NCI-H1930 (cell line): ENCODE measurements around the gene ICE2.
"Not testable (repeated sequence)": the region's sequence is repeated elsewhere in the genome, so short reads cannot be mapped to it uniquely, and the experiment has no call there.

Experiments
- DNase-seq, 2 experiments: peaks; one replicate each; lab custom pipeline; 2025; lab: John Stamatoyannopoulos, UW

Gene ICE2

GRCh38 chr15:60406513-60407414 is 72.2 kb downstream of the ICE2 start:
- DNase-seq = no peak

GRCh38 chr15:60405399-60405798 is 73.5 kb downstream of the ICE2 start:
- DNase-seq = no peak

- DNase-seq = not testable (repeated sequence)
Observed at GRCh38 chr15:60404351-60404750, 74.6 kb downstream of the ICE2 start.

DNA sequence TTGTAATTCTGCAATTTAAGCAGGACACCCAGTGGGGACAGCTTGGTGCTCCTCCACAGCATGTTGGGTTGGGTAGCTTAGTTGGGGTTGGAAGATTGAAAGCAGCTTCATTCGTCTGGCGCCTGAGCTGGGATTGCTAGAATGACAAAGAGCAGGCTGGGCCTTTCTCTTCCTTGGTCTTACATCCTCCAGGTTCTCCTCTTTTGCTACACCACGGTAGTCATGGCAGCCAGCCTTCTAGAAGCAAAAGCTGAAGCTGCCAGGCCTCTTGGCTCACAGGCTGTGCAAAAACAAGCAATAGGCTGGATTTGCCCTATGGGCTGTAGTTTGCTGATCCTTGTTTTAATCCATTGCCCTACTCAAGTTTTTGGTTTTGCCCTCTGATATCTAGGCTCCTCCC is 78.0 kb downstream of the ICE2 start:
- no peak for DNase-seq

- DNase-seq = no peak
Observed at GRCh38 chr15:60399931-60400330, 79.0 kb downstream of the ICE2 start.

DNA sequence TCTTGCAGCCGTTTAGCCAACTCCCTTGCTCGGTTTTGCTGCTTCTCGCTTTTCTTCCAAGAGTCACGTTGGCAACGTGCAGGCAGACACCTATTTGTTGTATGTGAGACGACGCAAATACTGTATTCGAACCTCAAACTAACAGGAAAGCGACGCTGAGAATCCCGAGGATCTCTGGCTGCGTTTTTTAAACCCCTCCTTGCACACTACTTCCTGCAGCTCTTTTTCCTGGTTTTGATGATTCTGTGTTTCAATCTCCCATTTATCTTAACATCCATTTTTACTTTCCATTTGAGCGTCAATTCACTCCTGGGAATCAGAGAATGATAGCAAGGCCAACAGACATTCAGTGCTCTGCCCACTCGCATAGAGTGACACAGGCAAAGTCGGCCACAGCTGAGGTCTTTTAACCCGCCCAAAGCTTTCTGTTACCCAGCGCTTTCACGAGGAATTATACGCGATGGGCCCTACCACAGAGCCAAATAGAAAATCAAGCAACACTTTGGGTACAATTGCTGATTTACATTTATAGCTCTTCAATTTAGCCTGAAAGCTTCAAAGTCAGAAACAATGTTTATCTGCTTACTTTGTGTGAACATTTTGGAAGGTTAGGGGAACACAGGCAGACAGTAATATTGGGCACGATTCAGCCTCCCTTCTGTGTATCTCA is 79.6 kb downstream of the ICE2 start:
- DNase-seq = no peak

DNA sequence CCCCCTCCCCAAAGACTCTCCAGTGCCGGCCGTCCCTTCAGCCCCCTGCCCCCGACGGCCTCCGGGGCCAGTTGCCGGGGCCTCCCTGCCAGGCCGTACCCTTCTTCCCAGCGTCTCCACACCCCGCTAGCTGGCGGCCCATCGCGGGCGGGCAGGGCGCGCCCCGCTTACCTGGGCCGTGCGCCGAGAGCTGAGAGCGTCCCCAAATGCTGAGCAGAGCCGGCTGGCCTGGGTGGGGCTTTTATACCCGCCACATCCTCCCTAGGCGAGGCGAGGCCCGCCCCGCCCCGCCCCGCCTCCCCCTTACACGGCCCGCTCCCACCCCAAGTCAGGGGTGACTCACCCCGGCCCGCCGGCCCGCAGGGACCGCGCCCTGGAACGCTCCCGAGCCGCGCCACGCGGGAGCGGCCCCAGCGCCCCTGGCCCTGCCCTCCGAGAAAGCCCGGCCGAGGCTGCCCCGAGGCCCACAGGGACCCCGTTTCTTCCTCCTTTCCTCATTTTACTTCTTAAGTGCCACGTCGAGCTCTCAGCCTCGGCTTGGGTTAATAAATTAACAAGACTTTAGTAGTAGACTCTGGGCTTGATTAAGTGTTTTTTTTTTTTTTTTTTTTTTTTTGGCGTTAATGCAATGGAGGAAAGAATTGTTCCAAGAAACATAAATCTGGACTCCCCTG is 81.0 kb downstream of the ICE2 start, which contains the start of gene ANXA2:
TSS of gene ANXA2 (minus strand) at position 215 of the 674 bp plus-strand sequence. CDS start 11,911 bp downstream, outside the sequence.
- DNase-seq = peak in 1 of 2 experiments; percentile 28

DNA sequence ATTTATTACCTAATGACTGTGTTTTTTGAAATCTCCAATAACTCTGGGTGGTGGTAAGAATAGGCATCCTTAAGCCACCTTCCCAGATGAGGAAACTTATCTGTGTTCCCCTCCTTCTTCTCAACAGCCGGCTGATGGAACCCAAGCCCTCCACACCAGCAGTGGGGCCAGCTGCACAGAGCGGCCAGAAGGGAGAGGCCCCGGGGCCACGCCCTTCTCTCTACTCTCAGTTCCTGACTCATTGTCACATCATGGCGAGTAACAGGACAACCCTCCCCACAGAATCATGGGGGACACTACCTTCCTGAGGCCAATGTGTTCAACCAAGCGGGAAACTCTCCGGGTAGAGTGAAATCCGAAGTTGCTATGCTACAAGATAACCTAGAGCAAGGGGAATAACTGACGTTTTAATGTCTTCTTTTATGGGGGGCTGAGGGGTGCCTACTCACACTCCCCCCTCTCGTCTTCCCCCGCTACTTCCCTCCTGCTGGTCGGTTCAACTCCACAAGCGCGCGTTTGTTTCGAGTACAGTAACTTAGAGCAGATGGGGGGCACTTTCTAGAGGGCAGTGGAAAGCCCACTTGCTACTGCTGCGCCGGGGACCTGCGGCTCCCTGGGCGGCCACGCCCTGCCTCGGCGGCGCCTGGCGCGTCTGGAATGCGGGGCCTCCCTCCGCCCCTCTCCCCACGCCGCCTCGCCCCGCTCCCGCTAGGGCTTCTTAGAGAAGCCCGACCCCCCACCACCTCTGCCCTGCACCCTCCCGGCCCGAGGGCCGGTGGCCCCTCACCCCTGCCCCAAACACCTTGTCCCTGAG is 81.8 kb downstream of the ICE2 start:
- no peak for DNase-seq

DNA sequence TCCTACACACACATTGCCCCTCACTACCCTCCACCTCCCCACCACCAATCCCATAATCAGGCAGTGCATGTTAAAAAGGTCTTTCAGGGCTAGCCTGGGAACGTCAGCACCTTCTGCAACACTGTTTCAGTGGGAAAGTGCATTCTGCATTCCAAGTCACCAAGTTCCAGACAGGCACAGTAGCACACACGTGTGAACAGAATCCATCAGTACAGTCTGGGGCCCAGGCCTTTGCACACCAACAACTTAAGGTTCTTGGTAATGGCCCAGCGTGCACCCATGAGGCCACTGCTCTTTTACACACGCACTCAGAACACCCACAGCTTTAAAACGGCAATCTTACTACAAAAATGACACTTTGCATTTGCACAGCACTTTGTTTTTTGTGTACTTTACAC is 82.4 kb downstream of the ICE2 start:
- no peak for DNase-seq

- no peak for DNase-seq
Observed at GRCh38 chr15:60396100-60396499, 82.8 kb downstream of the ICE2 start.

GRCh38 chr15:60395276-60396011 is 83.5 kb downstream of the ICE2 start:
- no peak for DNase-seq

GRCh38 chr15:60394689-60395097 is 84.2 kb downstream of the ICE2 start:
- no peak for DNase-seq

GRCh38 chr15:60392986-60393790 is 85.8 kb downstream of the ICE2 start:
- no peak for DNase-seq

DNA sequence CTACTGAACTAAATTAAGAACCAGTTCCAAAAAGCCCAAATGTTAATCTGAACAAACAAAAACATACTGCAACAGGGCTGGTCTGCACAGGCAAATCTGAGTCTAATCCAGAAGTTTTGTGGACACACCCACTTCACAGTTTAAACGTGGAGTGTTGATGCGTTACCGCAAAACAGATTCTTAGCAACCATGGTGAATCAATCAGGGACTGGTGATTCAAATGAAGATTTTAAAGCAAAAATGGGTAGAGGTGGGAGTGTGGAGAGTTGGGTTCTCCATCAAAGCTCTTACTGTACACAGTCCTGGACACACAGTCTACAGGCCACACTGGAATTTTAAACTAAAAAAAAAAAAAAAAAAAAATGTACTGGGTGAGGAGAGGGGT is 86.3 kb downstream of the ICE2 start:
- no peak for DNase-seq

GRCh38 chr15:60391722-60392315 is 87.1 kb downstream of the ICE2 start:
- DNase-seq = no peak

GRCh38 chr15:60390871-60391501 is 88.0 kb downstream of the ICE2 start:
- DNase-seq = no peak

DNA sequence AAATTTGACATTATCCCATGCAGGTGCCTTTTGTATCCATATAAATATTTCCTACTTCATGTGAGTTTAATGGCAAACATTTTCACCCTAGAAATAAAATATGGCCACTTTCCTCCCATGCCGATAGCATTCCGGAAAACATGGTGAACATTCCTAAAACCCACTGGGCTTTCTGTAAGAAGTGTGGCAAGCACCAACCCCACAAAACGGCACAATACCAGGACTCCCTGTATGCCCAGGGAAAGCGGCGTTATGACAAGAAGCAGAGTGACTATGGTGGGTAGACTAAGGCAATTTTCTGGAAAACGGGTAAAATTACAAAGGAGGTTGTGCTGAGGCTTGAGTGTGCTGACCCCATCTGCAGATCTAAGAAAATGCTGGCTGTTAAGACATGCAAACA is 88.7 kb downstream of the ICE2 start:
- no peak for DNase-seq

- no peak for DNase-seq
Observed at GRCh38 chr15:60389261-60390077, 89.5 kb downstream of the ICE2 start.
